Measurements from ENCODE around the gene C17orf113.

C17orf113 gene

DNA sequence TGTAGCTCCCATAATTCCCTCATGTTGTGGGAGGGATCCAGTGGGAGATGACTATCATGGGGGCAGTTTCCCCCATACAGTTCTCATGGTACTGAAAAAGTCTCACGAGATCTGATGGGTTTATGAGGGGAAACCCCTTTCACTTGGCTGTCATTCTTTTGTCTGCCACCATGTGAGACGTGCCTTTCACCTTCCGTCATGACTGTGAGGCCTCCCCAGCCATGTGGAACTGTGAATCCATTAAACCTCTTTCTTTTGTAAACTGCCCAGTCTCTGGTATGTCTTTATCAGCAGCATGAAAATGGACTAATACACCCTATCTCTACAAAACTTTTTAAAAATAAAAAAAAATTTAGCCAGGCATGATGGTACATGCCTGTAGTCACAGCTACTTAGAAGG, 6.2 kb upstream of the C17orf113 start:
- Histone ChIP-seq H3K9me3 (ENCODE audit: insufficient read depth, low read length) (no peaks in the 10 kb centered on the region), H3K9ac (ENCODE audit: insufficient read length, low read depth) (no peak overlapping the region), H3K36me3 (ENCODE audit: insufficient read depth, insufficient read length, low read length) (no peaks in the 10 kb centered on the region), H3K4me3 (ENCODE audit: insufficient read length, low read depth) (no peak overlapping the region), H3K4me1 (ENCODE audit: insufficient read depth, insufficient read length) (peaks cover 26% of the 10 kb centered on the region), H3K27me3 (ENCODE audit: insufficient read depth, insufficient read length) (no peaks in the 10 kb centered on the region)
- DNase-seq (ENCODE audit: low read depth, low spot score), result no peak
- TF ChIP-seq ZNF274 (IDR thresholded peaks at IDR 0.05; ENCODE audit: low read depth, low read length) (no peak), YY1 (IDR thresholded peaks at IDR 0.05; ENCODE audit: insufficient read depth, insufficient read length) (no peak), SUZ12 (IDR thresholded peaks at IDR 0.05; ENCODE audit: extremely low read depth, insufficient read depth, insufficient read length) (no peak)

DNA sequence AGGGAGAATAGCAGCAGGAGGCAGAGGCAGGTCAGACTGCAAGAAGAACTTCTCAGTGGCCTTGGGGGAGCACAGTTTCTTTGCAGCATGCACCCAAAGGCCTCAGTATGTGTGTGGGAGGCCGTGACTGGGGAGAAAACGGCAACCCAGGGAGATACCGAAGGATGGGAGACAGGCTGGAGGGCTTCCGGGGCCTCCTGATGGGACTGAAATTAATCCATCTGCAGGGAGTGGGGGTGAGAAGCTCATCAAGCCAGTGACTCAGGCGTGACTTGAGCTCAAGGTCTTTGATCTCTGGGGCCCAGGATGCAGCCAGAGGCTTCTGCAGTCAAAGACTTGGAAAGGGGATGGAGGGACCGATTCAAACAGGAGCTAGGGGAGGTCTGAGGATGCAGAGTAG, 5.1 kb upstream of the C17orf113 start:
- TF ChIP-seq YY1 (IDR thresholded peaks at IDR 0.05; ENCODE audit: insufficient read depth, insufficient read length) (no peak), ZNF274 (IDR thresholded peaks at IDR 0.05; ENCODE audit: low read depth, low read length) (no peak), SUZ12 (IDR thresholded peaks at IDR 0.05; ENCODE audit: extremely low read depth, insufficient read depth, insufficient read length) (no peak)

DNA sequence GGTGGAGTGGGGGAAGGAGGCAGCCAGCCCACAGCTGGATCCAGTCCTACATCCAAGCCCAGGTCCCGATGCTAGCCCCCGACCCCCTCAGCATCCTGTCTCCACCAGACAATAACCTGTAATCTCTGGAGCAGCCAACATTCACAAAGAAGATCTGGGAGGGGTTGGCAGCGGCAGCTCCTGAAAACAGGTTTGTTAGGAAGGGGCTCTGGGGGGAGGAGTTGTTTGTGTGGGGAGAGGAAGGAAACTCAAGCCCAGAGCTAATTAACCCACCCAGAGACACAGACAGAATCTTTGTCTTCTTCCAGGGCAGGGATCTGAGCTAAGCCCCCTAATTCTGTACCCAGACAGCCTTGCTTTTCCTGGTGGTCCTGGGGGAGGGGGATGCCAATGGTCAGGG, 4.6 kb upstream of the C17orf113 start:
- H3K4me1 ChIP-seq (ENCODE audit: insufficient read depth, insufficient read length), result peaks cover 26% of the 10 kb centered on the region
- DNase-seq (ENCODE audit: low read depth, low spot score), result no peak
- no peak overlapping the region for H3K4me3 ChIP-seq (ENCODE audit: insufficient read length, low read depth)
- H3K9me3 ChIP-seq (ENCODE audit: insufficient read depth, low read length), result no peaks in the 10 kb centered on the region
- H3K36me3 ChIP-seq (ENCODE audit: insufficient read depth, insufficient read length, low read length), result no peaks in the 10 kb centered on the region
- TF ChIP-seq YY1 (IDR thresholded peaks at IDR 0.05; ENCODE audit: insufficient read depth, insufficient read length) (no peak), SUZ12 (IDR thresholded peaks at IDR 0.05; ENCODE audit: extremely low read depth, insufficient read depth, insufficient read length) (no peak), ZNF274 (IDR thresholded peaks at IDR 0.05; ENCODE audit: low read depth, low read length) (no peak)
- H3K27me3 ChIP-seq (ENCODE audit: insufficient read depth, insufficient read length), result no peaks in the 10 kb centered on the region
- peak overlapping the region; percentile 51 for H3K9ac ChIP-seq (ENCODE audit: insufficient read length, low read depth)

More for the DNA sequence above, 5.1 kb upstream of the C17orf113 start:
- no peak for DNase-seq (ENCODE audit: low read depth, low spot score)
- H3K9ac ChIP-seq (ENCODE audit: insufficient read length, low read depth), result no peak overlapping the region
- peaks cover 26% of the 10 kb centered on the region for H3K4me1 ChIP-seq (ENCODE audit: insufficient read depth, insufficient read length)
- no peaks in the 10 kb centered on the region for H3K36me3 ChIP-seq (ENCODE audit: insufficient read depth, insufficient read length, low read length)
- H3K27me3 ChIP-seq (ENCODE audit: insufficient read depth, insufficient read length), result no peaks in the 10 kb centered on the region
- no peaks in the 10 kb centered on the region for H3K9me3 ChIP-seq (ENCODE audit: insufficient read depth, low read length)
- no peak overlapping the region for H3K4me3 ChIP-seq (ENCODE audit: insufficient read length, low read depth)

DNA sequence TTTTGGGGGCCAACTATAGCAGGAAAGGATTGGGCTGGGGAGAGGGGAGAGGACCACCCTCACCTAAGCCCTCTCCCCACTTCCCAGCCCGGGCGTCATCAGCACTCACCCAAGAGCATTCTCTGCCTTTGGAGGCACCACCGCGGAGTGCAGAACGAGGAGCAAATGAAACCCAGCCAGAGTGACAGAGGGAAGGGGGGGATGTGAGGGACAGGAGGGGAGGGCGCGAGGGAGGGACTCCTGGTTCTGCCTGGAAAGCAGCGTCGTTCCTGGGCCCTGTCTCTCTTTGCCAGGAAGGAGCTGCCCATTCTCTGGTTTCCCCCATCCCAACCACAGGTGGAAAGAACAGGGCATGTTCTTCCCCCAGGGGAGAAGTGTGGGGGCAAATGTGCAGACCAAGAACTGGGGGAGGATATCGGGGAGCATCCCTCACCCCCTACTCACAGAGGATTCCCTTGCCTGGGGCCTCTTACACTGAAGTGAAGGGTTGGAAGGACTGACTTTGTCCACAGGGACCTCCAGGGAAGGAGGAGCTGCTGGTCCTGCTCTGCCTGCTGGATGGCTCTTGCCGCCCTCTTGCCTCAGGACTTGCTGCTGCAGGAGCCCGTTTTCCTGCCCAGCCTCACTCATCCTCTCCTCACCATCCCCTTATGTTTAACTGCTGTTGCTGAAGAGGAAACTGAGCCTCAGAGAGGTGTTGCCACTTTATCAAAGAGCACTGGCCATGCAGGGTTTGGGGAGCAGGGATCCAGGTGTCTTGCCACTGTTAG, 3.5 kb upstream of the C17orf113 start:
- no peak overlapping the region for H3K9ac ChIP-seq (ENCODE audit: insufficient read length, low read depth)
- no peaks in the 10 kb centered on the region for H3K36me3 ChIP-seq (ENCODE audit: insufficient read depth, insufficient read length, low read length)
- no peak for DNase-seq (ENCODE audit: low read depth, low spot score)
- no peaks in the 10 kb centered on the region for H3K9me3 ChIP-seq (ENCODE audit: insufficient read depth, low read length)
- H3K4me1 ChIP-seq (ENCODE audit: insufficient read depth, insufficient read length), result peaks cover 22% of the 10 kb centered on the region
- TF ChIP-seq ZNF274 (IDR thresholded peaks at IDR 0.05; ENCODE audit: low read depth, low read length) (no peak), SUZ12 (IDR thresholded peaks at IDR 0.05; ENCODE audit: extremely low read depth, insufficient read depth, insufficient read length) (no peak), YY1 (IDR thresholded peaks at IDR 0.05; ENCODE audit: insufficient read depth, insufficient read length) (no peak)
- H3K4me3 ChIP-seq (ENCODE audit: insufficient read length, low read depth), result no peak overlapping the region
- H3K27me3 ChIP-seq (ENCODE audit: insufficient read depth, insufficient read length), result no peaks in the 10 kb centered on the region

DNA sequence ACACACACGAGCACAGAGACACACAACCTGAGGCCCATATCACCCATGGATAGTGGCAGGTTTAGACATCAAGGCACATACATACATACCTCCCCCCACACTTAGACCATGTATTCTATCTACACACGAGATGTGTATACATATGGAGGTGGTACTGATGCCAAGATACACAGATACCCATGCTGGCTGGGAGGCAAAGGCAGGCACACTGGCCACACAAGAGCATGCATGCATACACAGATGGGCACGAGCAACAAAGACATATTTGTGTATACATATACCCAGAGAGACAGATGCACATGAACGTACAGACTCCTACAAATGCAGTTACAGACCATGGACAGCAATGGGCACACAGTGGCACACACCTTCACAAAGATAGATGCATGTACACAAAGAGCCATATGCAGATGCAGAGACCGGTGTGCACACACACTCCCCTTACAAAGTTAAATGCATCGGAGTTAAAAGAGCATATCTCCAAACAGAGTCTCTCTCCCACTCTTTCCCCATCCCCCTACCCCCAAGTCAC, 2.0 kb upstream of the C17orf113 start:
- TF ChIP-seq YY1 (IDR thresholded peaks at IDR 0.05; ENCODE audit: insufficient read depth, insufficient read length) (no peak), SUZ12 (IDR thresholded peaks at IDR 0.05; ENCODE audit: extremely low read depth, insufficient read depth, insufficient read length) (no peak), ZNF274 (IDR thresholded peaks at IDR 0.05; ENCODE audit: low read depth, low read length) (no peak)
- Histone ChIP-seq H3K9me3 (ENCODE audit: insufficient read depth, low read length) (no peaks in the 10 kb centered on the region), H3K36me3 (ENCODE audit: insufficient read depth, insufficient read length, low read length) (no peaks in the 10 kb centered on the region), H3K4me3 (ENCODE audit: insufficient read length, low read depth) (no peak overlapping the region), H3K27me3 (ENCODE audit: insufficient read depth, insufficient read length) (no peaks in the 10 kb centered on the region), H3K4me1 (ENCODE audit: insufficient read depth, insufficient read length) (peaks cover 17% of the 10 kb centered on the region), H3K9ac (ENCODE audit: insufficient read length, low read depth) (no peak overlapping the region)
- no peak for DNase-seq (ENCODE audit: low read depth, low spot score)

DNA sequence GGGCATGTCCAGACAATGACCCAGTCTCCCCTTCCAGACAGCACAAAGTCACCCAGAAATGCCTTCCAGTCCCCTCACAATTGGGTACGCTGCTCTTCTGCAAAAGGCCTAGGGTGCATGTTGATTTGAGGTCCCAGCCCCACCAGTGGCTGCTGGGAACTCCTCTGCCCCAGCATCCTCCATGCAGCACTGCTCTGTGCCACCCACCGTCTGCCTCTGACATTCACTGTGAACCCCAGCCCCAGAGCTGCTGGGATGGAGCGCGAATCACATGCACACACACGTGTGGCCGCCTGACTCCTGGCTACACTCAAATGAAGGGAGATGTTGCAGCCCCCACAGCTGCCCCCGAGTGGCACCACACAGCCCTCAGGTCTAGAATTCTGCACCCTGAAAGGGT, 1.2 kb upstream of the C17orf113 start:
- DNase-seq (ENCODE audit: low read depth, low spot score), result no peak
- no peaks in the 10 kb centered on the region for H3K27me3 ChIP-seq (ENCODE audit: insufficient read depth, insufficient read length)
- no peaks in the 10 kb centered on the region for H3K9me3 ChIP-seq (ENCODE audit: insufficient read depth, low read length)
- no peak for TF ChIP-seq YY1 (IDR thresholded peaks at IDR 0.05; ENCODE audit: insufficient read depth, insufficient read length)
- TF ChIP-seq SUZ12 (IDR thresholded peaks at IDR 0.05; ENCODE audit: extremely low read depth, insufficient read depth, insufficient read length), result no peak
- TF ChIP-seq ZNF274 (IDR thresholded peaks at IDR 0.05; ENCODE audit: low read depth, low read length), result no peak
- no peak overlapping the region for H3K4me3 ChIP-seq (ENCODE audit: insufficient read length, low read depth)
- no peak overlapping the region for H3K9ac ChIP-seq (ENCODE audit: insufficient read length, low read depth)
- H3K36me3 ChIP-seq (ENCODE audit: insufficient read depth, insufficient read length, low read length), result no peaks in the 10 kb centered on the region
- H3K4me1 ChIP-seq (ENCODE audit: insufficient read depth, insufficient read length), result peaks cover 17% of the 10 kb centered on the region

DNA sequence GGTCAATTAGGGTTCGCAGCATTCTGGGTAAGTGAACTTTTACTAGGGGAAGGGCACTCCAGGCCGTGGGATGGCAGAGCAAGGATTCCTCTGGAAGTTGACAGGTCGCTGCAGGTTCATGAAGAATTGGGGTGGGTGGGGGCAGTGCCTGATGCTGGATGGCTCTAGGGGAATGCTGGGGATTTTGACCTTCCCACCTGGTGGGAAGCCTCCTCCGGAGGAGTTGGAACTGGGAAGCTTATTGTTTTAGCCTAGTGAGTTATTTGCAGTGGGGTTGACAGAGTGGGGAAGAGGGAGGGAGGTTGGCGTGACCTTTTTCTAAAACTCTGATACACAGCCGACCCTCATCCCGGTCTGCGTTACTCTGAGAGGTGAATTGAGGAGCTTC, 606 bp upstream of the C17orf113 start:
- peak overlapping the region; percentile 55 for H3K4me3 ChIP-seq (ENCODE audit: insufficient read length, low read depth)
- peak overlapping the region; percentile 53 for H3K9ac ChIP-seq (ENCODE audit: insufficient read length, low read depth)
- no peaks in the 10 kb centered on the region for H3K36me3 ChIP-seq (ENCODE audit: insufficient read depth, insufficient read length, low read length)
- DNase-seq (ENCODE audit: low read depth, low spot score), result no peak
- no peak for TF ChIP-seq YY1 (IDR thresholded peaks at IDR 0.05; ENCODE audit: insufficient read depth, insufficient read length)
- TF ChIP-seq SUZ12 (IDR thresholded peaks at IDR 0.05; ENCODE audit: extremely low read depth, insufficient read depth, insufficient read length), result no peak
- TF ChIP-seq ZNF274 (IDR thresholded peaks at IDR 0.05; ENCODE audit: low read depth, low read length), result no peak
- peaks cover 15% of the 10 kb centered on the region for H3K4me1 ChIP-seq (ENCODE audit: insufficient read depth, insufficient read length)
- H3K27me3 ChIP-seq (ENCODE audit: insufficient read depth, insufficient read length), result no peaks in the 10 kb centered on the region
- H3K9me3 ChIP-seq (ENCODE audit: insufficient read depth, low read length), result no peaks in the 10 kb centered on the region
